Measurements from ENCODE around the gene GPR35. TPM values are rescaled to one million over a fixed set of nuclear protein-coding genes. Genes with fewer than 3 reads are reported as not detected.

The GPR35 gene
- total RNA-seq, 1 experiment from 2014 or later: 2.7 TPM

DNA sequence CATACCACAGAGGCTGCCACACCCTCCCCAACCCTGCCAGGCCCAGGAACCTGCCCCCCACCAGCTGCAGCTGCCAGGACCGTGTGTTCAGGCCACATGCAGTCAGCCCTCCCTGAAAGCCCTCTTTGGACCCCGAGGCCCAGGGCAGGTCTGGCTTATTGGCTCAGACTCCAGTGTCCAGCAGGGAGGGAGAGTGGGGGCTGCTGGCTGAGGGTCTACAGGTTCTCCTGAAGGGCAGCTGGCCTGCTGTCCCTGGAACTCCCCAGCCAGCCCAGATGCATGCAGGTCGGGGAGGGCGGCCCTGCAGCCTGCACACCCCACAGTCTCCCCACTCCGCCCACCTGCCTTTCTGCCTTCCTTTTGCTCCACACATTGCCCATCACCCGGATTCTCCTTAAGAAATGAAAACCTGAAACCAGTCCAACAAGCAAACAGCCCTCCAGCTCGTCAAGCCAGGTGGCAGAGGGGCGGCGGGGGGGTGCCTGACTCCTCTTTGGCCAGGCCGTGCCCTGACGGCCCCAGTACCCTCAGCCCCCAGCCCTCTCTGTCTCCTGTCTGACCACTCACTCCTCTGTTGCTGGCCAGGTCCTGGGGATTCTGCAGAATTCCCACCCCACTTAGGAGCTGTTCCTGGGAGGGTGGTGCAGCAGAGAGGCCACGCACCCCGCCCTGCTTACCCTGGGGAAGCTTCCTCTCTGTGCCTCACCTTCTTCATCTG, 18.0 kb downstream of the GPR35 start:
- CTCF ChIA-PET: no interaction called here
- POLR2A ChIA-PET (ENCODE audit: low non-redundant PET): no interaction called here
- no peaks in the 10 kb centered on the region for H3K4me1 ChIP-seq (ENCODE audit: insufficient read depth, low read length, poor library complexity, severe bottlenecking)

DNA sequence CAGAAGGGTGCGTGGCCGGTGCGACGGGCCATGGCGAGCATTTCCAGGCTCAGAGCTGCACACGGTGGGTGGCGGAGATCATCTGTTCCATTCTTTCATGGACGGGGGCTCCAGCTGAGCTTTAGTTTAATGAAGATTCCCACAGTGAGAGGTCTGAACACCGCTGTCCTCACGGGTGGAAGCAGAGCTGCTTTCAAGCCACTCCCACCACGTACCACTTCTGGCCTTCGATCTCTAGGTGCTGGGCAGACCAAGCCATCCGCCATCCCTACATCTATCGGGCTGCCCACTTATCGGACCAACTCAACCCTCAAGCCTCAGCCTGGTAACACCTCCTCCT, 18.5 kb downstream of the GPR35 start:
- H3K27me3 ChIP-seq (replicated peaks; ENCODE audit: insufficient read depth, low read depth, low read length, poor library complexity): peaks cover 51% of the 10 kb centered on the region
- CTCF ChIA-PET: no interaction called here

More for the DNA sequence above, 18.0 kb downstream of the GPR35 start:
- intact Hi-C loops (cut with micrococcal nuclease; ENCODE audit: unreplicated experiment): no loop called here
- Histone ChIP-seq H3K36me3 (ENCODE audit: insufficient read depth, low read length, poor library complexity, severe bottlenecking) (no peaks in the 10 kb centered on the region), H3K4me3 (ENCODE audit: low read depth, low read length, poor library complexity, severe bottlenecking) (no peak overlapping the region), H3K27ac (ENCODE audit: low read depth, low read length, poor library complexity, severe bottlenecking) (no peak overlapping the region), H3K9me3 (ENCODE audit: low read depth, low read length, poor library complexity, severe bottlenecking) (no peaks in the 10 kb centered on the region), H3K27me3 (replicated peaks; ENCODE audit: insufficient read depth, low read depth, low read length, poor library complexity) (peaks cover 47% of the 10 kb centered on the region)
- TF ChIP-seq, protein P1, sequence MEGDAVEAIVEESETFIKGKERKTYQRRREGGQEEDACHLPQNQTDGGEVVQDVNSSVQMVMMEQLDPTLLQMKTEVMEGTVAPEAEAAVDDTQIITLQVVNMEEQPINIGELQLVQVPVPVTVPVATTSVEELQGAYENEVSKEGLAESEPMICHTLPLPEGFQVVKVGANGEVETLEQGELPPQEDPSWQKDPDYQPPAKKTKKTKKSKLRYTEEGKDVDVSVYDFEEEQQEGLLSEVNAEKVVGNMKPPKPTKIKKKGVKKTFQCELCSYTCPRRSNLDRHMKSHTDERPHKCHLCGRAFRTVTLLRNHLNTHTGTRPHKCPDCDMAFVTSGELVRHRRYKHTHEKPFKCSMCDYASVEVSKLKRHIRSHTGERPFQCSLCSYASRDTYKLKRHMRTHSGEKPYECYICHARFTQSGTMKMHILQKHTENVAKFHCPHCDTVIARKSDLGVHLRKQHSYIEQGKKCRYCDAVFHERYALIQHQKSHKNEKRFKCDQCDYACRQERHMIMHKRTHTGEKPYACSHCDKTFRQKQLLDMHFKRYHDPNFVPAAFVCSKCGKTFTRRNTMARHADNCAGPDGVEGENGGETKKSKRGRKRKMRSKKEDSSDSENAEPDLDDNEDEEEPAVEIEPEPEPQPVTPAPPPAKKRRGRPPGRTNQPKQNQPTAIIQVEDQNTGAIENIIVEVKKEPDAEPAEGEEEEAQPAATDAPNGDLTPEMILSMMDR (conservative IDR thresholded peaks at IDR 0.05; ENCODE audit: low read depth, low read length): no peak
- TF ChIP-seq EZH2 (IDR thresholded peaks at IDR 0.05; ENCODE audit: borderline replicate concordance, low read depth, low read length, poor library complexity, severe bottlenecking): no peak
- no peak for DNase-seq (ENCODE audit: low spot score)
- BruUV-seq (replicated peaks): no TSS peak

DNA sequence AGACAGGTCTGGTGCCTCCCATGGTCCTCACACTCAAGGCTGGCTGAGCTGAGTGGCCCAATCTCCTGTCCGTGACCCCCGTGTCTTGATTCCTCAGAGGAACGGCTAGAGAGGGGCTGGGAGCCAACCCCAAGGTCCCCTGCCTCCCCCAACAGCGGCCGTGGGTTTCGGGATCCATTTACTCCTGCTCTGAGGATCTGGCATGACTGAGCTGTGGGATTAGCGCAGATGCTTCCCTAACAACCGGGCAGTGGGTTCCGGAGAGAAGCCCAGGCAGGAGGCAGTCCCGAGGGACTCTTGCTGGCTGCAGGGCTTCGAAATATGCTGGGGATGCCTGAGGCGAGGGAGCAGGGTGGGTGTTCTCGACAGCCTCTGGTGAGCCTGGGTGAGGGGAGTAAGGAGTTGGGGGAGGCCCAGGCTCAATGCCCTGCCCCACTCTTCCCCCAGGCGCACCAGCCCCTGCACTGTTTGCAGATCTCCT, 18.9 kb downstream of the GPR35 start:
- Histone ChIP-seq H3K4me3 (ENCODE audit: low read depth, low read length, poor library complexity, severe bottlenecking) (no peak overlapping the region), H3K9me3 (ENCODE audit: low read depth, low read length, poor library complexity, severe bottlenecking) (no peaks in the 10 kb centered on the region), H3K27ac (ENCODE audit: low read depth, low read length, poor library complexity, severe bottlenecking) (no peak overlapping the region), H3K27me3 (replicated peaks; ENCODE audit: insufficient read depth, low read depth, low read length, poor library complexity) (peaks cover 52% of the 10 kb centered on the region), H3K36me3 (ENCODE audit: insufficient read depth, low read length, poor library complexity, severe bottlenecking) (no peaks in the 10 kb centered on the region), H3K4me1 (ENCODE audit: insufficient read depth, low read length, poor library complexity, severe bottlenecking) (no peaks in the 10 kb centered on the region)
- ChIA-PET CTCF (no interaction called here), POLR2A (ENCODE audit: low non-redundant PET) (no interaction called here)
- TF ChIP-seq, protein P1 (conservative IDR thresholded peaks at IDR 0.05; ENCODE audit: low read depth, low read length): no peak
- TF ChIP-seq EZH2 (IDR thresholded peaks at IDR 0.05; ENCODE audit: borderline replicate concordance, low read depth, low read length, poor library complexity, severe bottlenecking): no peak
- DNase-seq (ENCODE audit: low spot score): peak; percentile 41
- no TSS peak for BruUV-seq (replicated peaks)
- intact Hi-C loops (cut with micrococcal nuclease; ENCODE audit: unreplicated experiment): no loop called here

More for the DNA sequence above, 18.5 kb downstream of the GPR35 start:
- Histone ChIP-seq H3K27ac (ENCODE audit: low read depth, low read length, poor library complexity, severe bottlenecking) (no peak overlapping the region), H3K9me3 (ENCODE audit: low read depth, low read length, poor library complexity, severe bottlenecking) (no peaks in the 10 kb centered on the region), H3K4me3 (ENCODE audit: low read depth, low read length, poor library complexity, severe bottlenecking) (no peak overlapping the region), H3K36me3 (ENCODE audit: insufficient read depth, low read length, poor library complexity, severe bottlenecking) (no peaks in the 10 kb centered on the region), H3K4me1 (ENCODE audit: insufficient read depth, low read length, poor library complexity, severe bottlenecking) (no peaks in the 10 kb centered on the region)
- BruUV-seq (replicated peaks): no TSS peak
- no peak for DNase-seq (ENCODE audit: low spot score)
- POLR2A ChIA-PET (ENCODE audit: low non-redundant PET): no interaction called here
- intact Hi-C loops (cut with micrococcal nuclease; ENCODE audit: unreplicated experiment): no loop called here
- no peak for TF ChIP-seq EZH2 (IDR thresholded peaks at IDR 0.05; ENCODE audit: borderline replicate concordance, low read depth, low read length, poor library complexity, severe bottlenecking)
- TF ChIP-seq, protein P1 (conservative IDR thresholded peaks at IDR 0.05; ENCODE audit: low read depth, low read length): no peak
